ENCODE data around the gene NUDT3. TPM values are rescaled to one million over a fixed set of nuclear protein-coding genes. Genes with fewer than 3 reads are reported as not detected.

NUDT3 gene
- total RNA-seq, 1 experiment from 2014 or later, result 48.4 TPM

GRCh38 chr6:34396518-34396917 lies 4.0 kb upstream of the NUDT3 start:
- Mint-ChIP-seq H3K27ac (ENCODE audit: unreplicated experiment) (no peak overlapping the region), H3K27me3 (ENCODE audit: unreplicated experiment) (no peaks in the 10 kb centered on the region), H3K9me3 (ENCODE audit: low read depth, unreplicated experiment) (no peaks in the 10 kb centered on the region), H3K4me1 (ENCODE audit: low read depth, unreplicated experiment) (no peaks in the 10 kb centered on the region), H3K4me3 (ENCODE audit: low read depth, unreplicated experiment) (no peak overlapping the region), H3K36me3 (ENCODE audit: insufficient read depth, unreplicated experiment) (peaks cover 4% of the 10 kb centered on the region)
- intact Hi-C loops (cut with micrococcal nuclease; ENCODE audit: unreplicated experiment), result no loop called here
- TF ChIP-seq CTCF (IDR thresholded peaks at IDR 0.05; ENCODE audit: unreplicated experiment), result no peak
- BruUV-seq (replicated peaks), result no TSS peak
- no peak for DNase-seq
- CTCF ChIA-PET, result interaction anchor here (1.6 kb wide), 1 partner anchor 18 kb away, joined by 7 read pairs; no protein-coding TSS in a partner anchor

GRCh38 chr6:34393966-34394305 lies 1.5 kb upstream of the NUDT3 start:
- no peak for TF ChIP-seq CTCF (IDR thresholded peaks at IDR 0.05; ENCODE audit: unreplicated experiment)
- intact Hi-C loops (cut with micrococcal nuclease; ENCODE audit: unreplicated experiment), result loop anchor here (5.0 kb wide), 2 partner anchors 77 to 197 kb away; no protein-coding TSS in a partner anchor
- CTCF ChIA-PET, result interaction anchor here (0.6 to 1.2 kb wide), 2 partner anchors 21 to 174 kb away, joined by 4 read pairs; no protein-coding TSS in a partner anchor
- no peak overlapping the region for H3K27ac Mint-ChIP-seq (ENCODE audit: unreplicated experiment)
- DNase-seq, result no peak
- BruUV-seq (replicated peaks), result no TSS peak
- no peaks in the 10 kb centered on the region for H3K27me3 Mint-ChIP-seq (ENCODE audit: unreplicated experiment)
- H3K36me3 Mint-ChIP-seq (ENCODE audit: insufficient read depth, unreplicated experiment), result peaks cover 4% of the 10 kb centered on the region
- H3K4me1 Mint-ChIP-seq (ENCODE audit: low read depth, unreplicated experiment), result peaks cover 7% of the 10 kb centered on the region
- no peak overlapping the region for H3K4me3 Mint-ChIP-seq (ENCODE audit: low read depth, unreplicated experiment)
- no peaks in the 10 kb centered on the region for H3K9me3 Mint-ChIP-seq (ENCODE audit: low read depth, unreplicated experiment)

- DNase-seq, result no peak
- Mint-ChIP-seq H3K27me3 (ENCODE audit: unreplicated experiment) (no peaks in the 10 kb centered on the region), H3K36me3 (ENCODE audit: insufficient read depth, unreplicated experiment) (peaks cover 4% of the 10 kb centered on the region), H3K4me3 (ENCODE audit: low read depth, unreplicated experiment) (no peak overlapping the region), H3K27ac (ENCODE audit: unreplicated experiment) (no peak overlapping the region), H3K9me3 (ENCODE audit: low read depth, unreplicated experiment) (no peaks in the 10 kb centered on the region), H3K4me1 (ENCODE audit: low read depth, unreplicated experiment) (peaks cover 9% of the 10 kb centered on the region)
- TF ChIP-seq CTCF (IDR thresholded peaks at IDR 0.05; ENCODE audit: unreplicated experiment), result no peak
- intact Hi-C loops (cut with micrococcal nuclease; ENCODE audit: unreplicated experiment), result loop anchor here (5.0 kb wide), 2 partner anchors 76 to 196 kb away; no protein-coding TSS in a partner anchor
- BruUV-seq (replicated peaks), result TSS peak; percentile 59
- CTCF ChIA-PET, result interaction anchor here (0.6 to 4.0 kb wide), 4 partner anchors 11 to 174 kb away, joined by 3 to 30 read pairs (median 4); partner anchors contain the start of gene SMIM29
Measured at GRCh38 chr6:34393191-34393965, 909 bp upstream of the NUDT3 start.

DNA sequence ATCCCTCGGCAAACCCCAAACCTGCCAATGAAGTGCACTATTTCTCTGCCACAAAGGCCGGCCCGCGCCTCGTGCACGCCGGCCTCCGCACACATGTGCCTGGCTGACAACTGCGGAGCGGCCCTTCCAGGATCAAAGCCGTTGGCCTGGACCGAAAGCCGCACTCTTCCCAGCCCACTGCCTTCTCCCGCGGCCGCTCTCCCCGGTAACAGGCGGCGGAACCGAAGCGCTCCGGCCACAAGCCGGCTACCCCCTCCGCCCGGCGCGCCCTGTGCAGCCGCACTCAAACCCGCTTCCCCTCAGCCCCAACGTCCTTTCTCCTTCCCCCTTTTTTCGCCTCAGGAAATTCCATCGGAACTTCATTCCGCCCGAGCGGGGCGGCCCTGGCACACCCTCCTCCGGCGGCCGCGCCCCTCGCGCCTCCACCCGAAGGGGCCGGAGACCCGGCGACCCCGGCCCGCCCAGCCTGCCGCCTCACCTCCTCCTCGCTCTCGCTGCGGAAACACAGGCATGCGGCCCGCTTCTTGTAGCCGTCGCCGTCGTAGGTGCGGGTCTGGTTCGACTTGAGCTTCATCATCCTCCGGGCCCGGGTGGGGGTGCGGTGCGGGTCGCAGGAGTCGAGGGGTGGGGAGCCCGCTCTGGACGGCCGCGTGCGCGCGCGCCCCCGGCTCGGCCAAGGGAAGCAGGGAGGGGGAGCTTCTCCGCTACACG lies 528 bp downstream of the NUDT3 start:
- TF ChIP-seq CTCF (IDR thresholded peaks at IDR 0.05; ENCODE audit: unreplicated experiment), result no peak

More for the DNA sequence above, 528 bp downstream of the NUDT3 start:
- H3K27me3 Mint-ChIP-seq (ENCODE audit: unreplicated experiment), result no peaks in the 10 kb centered on the region
- peaks cover 9% of the 10 kb centered on the region for H3K4me1 Mint-ChIP-seq (ENCODE audit: low read depth, unreplicated experiment)
- no TSS peak for BruUV-seq (replicated peaks)
- CTCF ChIA-PET, result interaction anchor here (0.5 to 4.0 kb wide), 5 partner anchors 23 to 361 kb away, joined by 3 to 30 read pairs (median 3); partner anchors contain the start of genes HMGA1 and SMIM29
- H3K36me3 Mint-ChIP-seq (ENCODE audit: insufficient read depth, unreplicated experiment), result peaks cover 4% of the 10 kb centered on the region
- no peak overlapping the region for H3K27ac Mint-ChIP-seq (ENCODE audit: unreplicated experiment)
- no peak overlapping the region for H3K4me3 Mint-ChIP-seq (ENCODE audit: low read depth, unreplicated experiment)
- peak; percentile 79 for DNase-seq
- no peaks in the 10 kb centered on the region for H3K9me3 Mint-ChIP-seq (ENCODE audit: low read depth, unreplicated experiment)
- intact Hi-C loops (cut with micrococcal nuclease; ENCODE audit: unreplicated experiment), result loop anchor here (1.0 to 5.0 kb wide), 4 partner anchors 41 to 195 kb away; no protein-coding TSS in a partner anchor
